ENCODE data around the gene KDM4B.

KDM4B gene

DNA sequence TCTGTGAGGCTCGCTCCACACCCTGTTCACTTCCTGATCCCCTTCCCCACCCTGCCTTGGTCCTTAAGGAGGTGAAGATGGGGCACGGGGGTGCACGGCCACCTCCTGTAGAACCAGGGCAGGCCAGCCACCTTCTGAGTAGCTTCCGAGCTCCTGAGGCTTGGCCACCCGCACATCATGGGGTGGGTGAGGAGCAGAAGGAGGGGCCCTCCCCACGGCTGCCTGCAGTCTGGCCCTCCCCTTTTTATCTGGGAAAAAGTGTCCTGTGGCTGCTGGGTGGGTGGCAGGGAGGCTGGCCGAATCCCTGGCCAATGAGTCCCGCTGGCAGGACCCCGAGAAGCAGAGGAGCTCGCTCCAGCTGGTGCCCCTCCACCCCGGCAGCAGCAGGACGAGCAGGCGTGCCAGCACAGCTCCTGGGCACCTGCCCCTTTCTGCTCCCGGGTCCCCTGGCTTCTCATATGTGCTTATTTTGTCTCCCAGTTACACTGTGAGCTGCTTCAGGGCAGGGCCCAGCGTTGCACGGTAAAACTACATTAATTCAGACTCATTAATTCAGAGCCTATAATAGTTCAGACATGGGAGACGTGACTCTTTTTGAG is 135.0 kb downstream of the KDM4B start:
- POLR2A ChIA-PET = no interaction called here

DNA sequence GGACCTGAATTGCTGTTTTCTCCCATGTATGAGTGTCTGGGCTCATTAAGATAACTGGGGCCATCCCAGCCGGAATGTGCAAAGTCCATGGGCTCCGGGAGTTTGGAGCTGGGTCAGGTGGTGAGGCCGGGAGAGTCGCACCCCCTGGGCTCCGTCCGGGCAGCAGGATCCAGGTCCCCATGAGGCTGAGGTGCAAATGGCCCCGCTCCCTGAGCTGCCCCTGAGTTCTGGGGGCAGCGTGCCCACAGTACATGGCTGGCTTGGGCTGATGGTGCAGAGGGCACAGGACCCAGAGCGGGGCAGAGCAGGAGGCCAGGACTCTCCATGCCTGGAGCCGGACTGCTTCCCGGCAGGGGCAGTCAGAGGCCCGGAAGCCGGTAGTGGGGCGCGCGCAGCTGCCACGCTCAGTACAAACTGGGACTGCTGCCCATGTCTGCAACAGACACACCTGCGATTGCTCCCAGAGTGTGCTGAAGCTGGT is 136.0 kb downstream of the KDM4B start:
- no peak for DNase-seq (ENCODE audit: low read depth, low spot score)
- POLR2A ChIA-PET = no interaction called here
- CTCF ChIA-PET = interaction anchor here (1.4 kb wide), 1 partner anchor 9 kb away, joined by 4 read pairs; no protein-coding TSS in a partner anchor

More for the DNA sequence above, 135.0 kb downstream of the KDM4B start:
- CTCF ChIA-PET = interaction anchor here (1.1 kb wide), 1 partner anchor 56 kb away, joined by 3 read pairs; no protein-coding TSS in a partner anchor
- no peak overlapping the region for H3K4me3 ChIP-seq (ENCODE audit: low read depth, low read length)
- no peak for DNase-seq (ENCODE audit: low read depth, low spot score)
- TF ChIP-seq, protein P1, sequence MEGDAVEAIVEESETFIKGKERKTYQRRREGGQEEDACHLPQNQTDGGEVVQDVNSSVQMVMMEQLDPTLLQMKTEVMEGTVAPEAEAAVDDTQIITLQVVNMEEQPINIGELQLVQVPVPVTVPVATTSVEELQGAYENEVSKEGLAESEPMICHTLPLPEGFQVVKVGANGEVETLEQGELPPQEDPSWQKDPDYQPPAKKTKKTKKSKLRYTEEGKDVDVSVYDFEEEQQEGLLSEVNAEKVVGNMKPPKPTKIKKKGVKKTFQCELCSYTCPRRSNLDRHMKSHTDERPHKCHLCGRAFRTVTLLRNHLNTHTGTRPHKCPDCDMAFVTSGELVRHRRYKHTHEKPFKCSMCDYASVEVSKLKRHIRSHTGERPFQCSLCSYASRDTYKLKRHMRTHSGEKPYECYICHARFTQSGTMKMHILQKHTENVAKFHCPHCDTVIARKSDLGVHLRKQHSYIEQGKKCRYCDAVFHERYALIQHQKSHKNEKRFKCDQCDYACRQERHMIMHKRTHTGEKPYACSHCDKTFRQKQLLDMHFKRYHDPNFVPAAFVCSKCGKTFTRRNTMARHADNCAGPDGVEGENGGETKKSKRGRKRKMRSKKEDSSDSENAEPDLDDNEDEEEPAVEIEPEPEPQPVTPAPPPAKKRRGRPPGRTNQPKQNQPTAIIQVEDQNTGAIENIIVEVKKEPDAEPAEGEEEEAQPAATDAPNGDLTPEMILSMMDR (IDR thresholded peaks at IDR 0.05; ENCODE audit: insufficient read depth, low read length, missing control alignments) = no peak

DNA sequence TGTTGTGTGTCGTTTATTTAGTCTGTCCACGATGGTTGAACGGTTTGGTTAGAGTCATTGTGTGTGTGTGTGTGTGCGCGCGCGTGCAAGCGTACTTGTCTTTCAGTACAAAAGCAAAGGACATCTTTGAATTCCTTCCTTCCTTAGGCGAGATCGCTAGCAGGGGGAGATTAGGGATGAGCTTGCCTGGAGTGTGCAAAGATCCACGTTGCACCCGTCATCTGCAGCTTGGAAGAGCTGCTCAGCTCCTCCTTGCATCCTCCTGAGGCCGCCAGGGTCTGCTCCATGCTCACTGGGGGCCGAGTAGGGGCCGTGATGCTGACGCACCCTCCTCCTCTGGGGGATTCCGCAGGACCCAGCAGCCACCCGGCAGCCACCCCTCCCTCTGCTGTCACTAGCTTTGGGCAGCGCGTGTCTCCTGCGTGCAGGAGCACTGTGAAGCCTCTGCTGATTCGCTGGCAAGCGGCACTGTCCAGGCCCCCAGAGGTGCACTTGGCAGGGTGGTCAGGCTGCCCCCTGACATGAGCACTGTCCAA is 137.3 kb downstream of the KDM4B start:
- TF ChIP-seq, protein P1 (IDR thresholded peaks at IDR 0.05; ENCODE audit: insufficient read depth, low read length, missing control alignments) = no peak
- ChIA-PET POLR2A (no interaction called here), CTCF (no interaction called here)
- DNase-seq (ENCODE audit: low read depth, low spot score) = no peak
- no peak overlapping the region for H3K4me3 ChIP-seq (ENCODE audit: low read depth, low read length)

More for the DNA sequence above, 136.0 kb downstream of the KDM4B start:
- no peak overlapping the region for H3K4me3 ChIP-seq (ENCODE audit: low read depth, low read length)
- TF ChIP-seq, protein P1 (IDR thresholded peaks at IDR 0.05; ENCODE audit: insufficient read depth, low read length, missing control alignments) = no peak

DNA sequence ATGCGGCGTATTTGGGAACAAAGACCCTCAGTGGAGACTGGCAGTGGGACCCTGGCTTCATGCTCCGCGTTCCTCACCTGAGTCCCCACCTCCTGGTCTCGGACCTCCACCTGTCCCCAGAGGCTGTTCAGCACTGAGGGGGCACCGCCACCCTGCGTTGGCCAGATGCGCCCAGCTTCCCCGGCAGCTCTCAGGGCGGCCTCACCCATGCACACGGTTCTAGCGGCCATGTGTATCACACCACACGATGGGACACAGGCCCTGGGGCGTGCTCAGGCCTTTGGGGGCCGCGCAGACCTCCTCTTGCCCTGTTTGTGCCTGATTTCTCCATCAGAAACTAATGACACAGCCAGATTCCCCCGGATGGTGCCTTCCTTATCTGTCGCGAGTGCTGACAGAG is 138.1 kb downstream of the KDM4B start:
- ChIA-PET POLR2A (no interaction called here), CTCF (no interaction called here)
- TF ChIP-seq, protein P1 (IDR thresholded peaks at IDR 0.05; ENCODE audit: insufficient read depth, low read length, missing control alignments) = no peak
- no peak overlapping the region for H3K4me3 ChIP-seq (ENCODE audit: low read depth, low read length)
- DNase-seq (ENCODE audit: low read depth, low spot score) = no peak

DNA sequence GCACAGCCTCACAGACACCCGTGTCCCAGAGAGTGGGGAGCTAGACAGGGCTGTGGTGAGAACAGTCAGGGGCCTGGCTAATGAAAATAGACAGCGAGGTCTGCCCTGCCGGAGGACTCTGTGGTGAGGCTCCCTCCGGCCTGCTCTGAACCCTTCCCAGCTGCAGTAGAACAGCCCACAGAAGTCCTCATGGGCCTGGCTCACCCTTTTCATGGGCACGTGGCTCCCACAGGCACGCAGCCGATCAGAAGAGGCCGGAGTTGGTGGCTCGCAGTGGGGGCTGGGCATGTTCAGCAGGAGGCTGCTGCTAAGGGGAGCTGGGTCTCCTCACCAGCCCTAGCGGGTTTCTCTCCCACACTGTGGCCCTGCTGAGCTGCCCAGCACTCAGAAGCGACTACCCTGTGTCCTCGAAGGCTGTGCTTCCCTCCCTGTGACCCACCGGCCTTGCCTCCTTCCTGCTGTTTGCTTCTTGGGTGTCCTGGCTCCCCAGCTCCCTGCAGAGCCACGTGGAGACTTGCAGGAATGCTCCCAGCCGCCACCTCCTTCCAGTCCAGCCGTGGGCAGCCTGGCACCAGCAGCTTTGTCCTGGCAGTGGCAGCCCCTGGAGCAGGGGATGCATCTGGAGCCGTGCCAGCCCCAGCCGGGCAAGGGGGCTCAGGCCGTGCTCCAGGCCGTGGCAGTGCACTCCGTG is 138.7 kb downstream of the KDM4B start:
- H3K4me3 ChIP-seq (ENCODE audit: low read depth, low read length) = no peak overlapping the region
- TF ChIP-seq, protein P1 (IDR thresholded peaks at IDR 0.05; ENCODE audit: insufficient read depth, low read length, missing control alignments) = no peak
- ChIA-PET POLR2A (no interaction called here), CTCF (no interaction called here)
- no peak for DNase-seq (ENCODE audit: low read depth, low spot score)

DNA sequence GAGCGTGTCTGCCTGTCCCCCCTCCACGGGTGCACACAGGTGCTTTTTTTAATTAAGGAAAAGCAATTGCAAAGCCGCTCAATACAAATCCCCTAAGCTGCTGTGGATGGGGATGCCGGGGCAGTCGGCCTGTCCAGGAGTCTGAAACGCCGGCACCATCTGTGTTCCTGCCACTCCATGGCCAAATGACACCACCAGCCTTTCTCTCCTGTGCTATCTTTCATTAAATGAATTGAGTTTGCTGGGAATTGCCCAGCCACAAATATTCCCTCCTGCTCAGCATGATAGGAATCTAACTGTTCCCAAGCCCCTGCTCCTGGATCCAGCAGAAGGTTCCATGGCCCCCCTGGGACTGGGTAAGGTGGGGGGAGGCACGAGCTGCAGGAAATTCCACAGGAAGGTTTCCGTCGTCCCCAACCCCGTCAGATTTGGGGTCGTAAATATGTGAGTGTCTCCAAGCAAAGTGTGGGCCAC is 139.2 kb downstream of the KDM4B start:
- H3K4me3 ChIP-seq (ENCODE audit: low read depth, low read length) = no peak overlapping the region
- CTCF ChIA-PET = no interaction called here
- TF ChIP-seq, protein P1 (IDR thresholded peaks at IDR 0.05; ENCODE audit: insufficient read depth, low read length, missing control alignments) = no peak
- POLR2A ChIA-PET = no interaction called here
- no peak for DNase-seq (ENCODE audit: low read depth, low spot score)

Data from AG04449 (cell line).